PC-3 (cell line): ENCODE measurements around the gene NDUFAF8. TPM values are rescaled to one million over a fixed set of nuclear protein-coding genes. Genes with fewer than 3 reads are reported as not detected.

ENCODE experiments used
- ATAC-seq: fragments of 200-7000 bp; cut with Tn5 transposase; 2 replicates; pipeline ENCODE4 v1.9.1; 2020; ENCODE audit warnings: mild to moderate bottlenecking, moderate library complexity
- BruUV-seq: library from RNA; stranded (reverse); fragments of 400-500 nt; replicated peaks from 2 replicates; lab custom pipeline; 2021; lab: Mats Ljungman, UMichigan
- CTCF ChIA-PET: fragments of 300-600 bp; sonication (Branson Sonifier 250); formaldehyde crosslinking; loops from one replicate; lab custom pipeline; 2022; ENCODE audit warnings: antibody characterized with exemption; lab: Charles Lee
- POLR2A ChIA-PET: fragments of 300-600 bp; sonication (Branson Sonifier 250); formaldehyde crosslinking; loops from one replicate; lab custom pipeline; 2022; ENCODE audit warnings: antibody characterized with exemption; ENCODE audit not compliant: unreplicated experiment; lab: Charles Lee
- DNase-seq: peaks from one replicate; pipeline ENCODE4 v3.0.0-alpha.2; 2015
- H2AFZ ChIP-seq: fragments of 300-600 bp; sonication (generic); 2 replicates; pipeline ENCODE4 v1.6.0; 2016; ENCODE audit warnings: antibody characterized with exemption, low read length
- H3F3A ChIP-seq: fragments of 300-600 bp; sonication (generic); one replicate; pipeline ENCODE4 v1.6.0; 2017; ENCODE audit warnings: antibody characterized with exemption, low read length, control low read depth, mild to moderate bottlenecking; ENCODE audit not compliant: unreplicated experiment
- H3K27ac ChIP-seq: fragments of 300-600 bp; sonication (generic); 2 replicates; pipeline ENCODE4 v1.5.1; 2016; ENCODE audit warnings: mild to moderate bottlenecking, low read length
- H3K27me3 ChIP-seq: fragments of 300-600 bp; sonication (generic); 2 replicates; pipeline ENCODE4 v1.6.1; 2016; ENCODE audit warnings: low read length, mixed read lengths
- H3K36me3 ChIP-seq: fragments of 300-600 bp; sonication (generic); 2 replicates; pipeline ENCODE4 v1.6.1; 2016; ENCODE audit warnings: low read depth, mixed run types, low read length, mixed read lengths
- H3K4me1 ChIP-seq: fragments of 300-600 bp; sonication (generic); 2 replicates; pipeline ENCODE4 v1.5.1; 2016; ENCODE audit warnings: low read length; ENCODE audit not compliant: insufficient read depth
- H3K4me2 ChIP-seq: fragments of 300-600 bp; sonication (generic); 2 replicates; pipeline ENCODE4 v1.6.0; 2016; ENCODE audit warnings: low read length
- H3K4me3 ChIP-seq: fragments of 300-600 bp; sonication (generic); 2 replicates; pipeline ENCODE4 v1.5.1; 2016; ENCODE audit warnings: mild to moderate bottlenecking, low read length, mixed read lengths
- H3K79me2 ChIP-seq: fragments of 300-600 bp; sonication (generic); 2 replicates; pipeline ENCODE4 v1.6.1; 2017; ENCODE audit warnings: low read length, mixed read lengths
- H3K9ac ChIP-seq: fragments of 300-600 bp; sonication (generic); 2 replicates; pipeline ENCODE4 v1.6.0; 2016; ENCODE audit warnings: mild to moderate bottlenecking, low read length
- H3K9me2 ChIP-seq: fragments of 300-600 bp; sonication (generic); replicated peaks from 2 replicates; pipeline ENCODE4 v1.6.1; 2016; ENCODE audit warnings: mixed run types, low read length, mixed read lengths
- H3K9me3 ChIP-seq: fragments of 300-600 bp; sonication (generic); 2 replicates; pipeline ENCODE4 v1.6.1; 2016; ENCODE audit warnings: low read length, mixed read lengths
- H4K20me1 ChIP-seq: fragments of 300-600 bp; sonication (generic); 2 replicates; pipeline ENCODE4 v1.6.1; 2016; ENCODE audit warnings: low read length, mixed read lengths
- CTCF ChIP-seq: fragments of 300-600 bp; sonication (generic); conservative IDR thresholded peaks from 2 replicates; pipeline ENCODE4 v1.5.1; 2017; ENCODE audit warnings: antibody characterized with exemption, low read depth, mild to moderate bottlenecking, low read length
- EZH2 ChIP-seq: fragments of 300-600 bp; sonication (generic); IDR thresholded peaks from one replicate; pipeline ENCODE4 v1.6.1; 2017; ENCODE audit warnings: antibody characterized with exemption, mild to moderate bottlenecking, low read length; ENCODE audit not compliant: unreplicated experiment
- EZH2phosphoT487 ChIP-seq: fragments of 300-600 bp; sonication (generic); IDR thresholded peaks from 2 replicates; pipeline ENCODE4 v1.6.1; 2018; ENCODE audit warnings: mild to moderate bottlenecking, antibody characterized with exemption, low read length, borderline replicate concordance
- intact Hi-C: fragments of 100-400 bp; cut with micrococcal nuclease; formaldehyde crosslinking; loops from 2 replicates; pipeline ENCODE4 v1.9.0; 2023
- total RNA-seq: library from RNA; depleted of rRNA; stranded (reverse); fragments of >200 nt; gene quantifications from 2 replicates; pipeline ENCODE4 v1.2.3, GENCODE V29; 2014

NDUFAF8 gene
- total RNA-seq, 1 experiment from 2014 or later = 125 TPM

- CTCF ChIA-PET = no interaction called here
- peaks cover 5% of the 10 kb centered on the region; the same call in 1 of the 2 replicates for H3K36me3 ChIP-seq
- H3K27ac ChIP-seq = no peak overlapping the region
- H2AFZ ChIP-seq = no peak overlapping the region
- no peaks in the 10 kb centered on the region for H3K9me2 ChIP-seq
- no peaks in the 10 kb centered on the region for H4K20me1 ChIP-seq
- no peaks in the 10 kb centered on the region for H3K9me3 ChIP-seq
- peaks cover 76% of the 10 kb centered on the region for H3K79me2 ChIP-seq
- no peaks in the 10 kb centered on the region for H3K4me1 ChIP-seq
- intact Hi-C loops = no loop called here
- H3K9ac ChIP-seq = no peak overlapping the region
- POLR2A ChIA-PET = no interaction called here
- H3K27me3 ChIP-seq = no peaks in the 10 kb centered on the region
- no peak overlapping the region for H3K4me3 ChIP-seq
- H3F3A ChIP-seq = no peaks in the 10 kb centered on the region
- no TSS peak for BruUV-seq
- H3K4me2 ChIP-seq = no peak overlapping the region
- TF ChIP-seq CTCF (no peak), EZH2phosphoT487 (no peak), EZH2 (no peak)
- ATAC-seq (no peak), DNase-seq (no peak)
Measured at GRCh38 chr17:81287741-81288430, 48.8 kb downstream of the NDUFAF8 start.

GRCh38 chr17:81288715-81289114 is 49.6 kb downstream of the NDUFAF8 start:
- H3K9me2 ChIP-seq = no peaks in the 10 kb centered on the region
- intact Hi-C loops = no loop called here
- peaks cover 5% of the 10 kb centered on the region; the same call in 1 of the 2 replicates for H3K4me1 ChIP-seq
- no peaks in the 10 kb centered on the region for H3F3A ChIP-seq
- ChIA-PET POLR2A (no interaction called here), CTCF (no interaction called here)
- TF ChIP-seq EZH2 (no peak), EZH2phosphoT487 (no peak)
- H4K20me1 ChIP-seq = no peaks in the 10 kb centered on the region
- H3K9me3 ChIP-seq = no peaks in the 10 kb centered on the region
- DNase-seq = no peak
- no peak overlapping the region for H2AFZ ChIP-seq
- peaks cover 84% of the 10 kb centered on the region for H3K79me2 ChIP-seq
- H3K4me3 ChIP-seq = no peak overlapping the region
- peaks cover 5% of the 10 kb centered on the region; the same call in 1 of the 2 replicates for H3K36me3 ChIP-seq
- H3K27ac ChIP-seq = no peak overlapping the region
- no peak overlapping the region for H3K9ac ChIP-seq
- no peak overlapping the region for H3K4me2 ChIP-seq
- no TSS peak for BruUV-seq
- H3K27me3 ChIP-seq = no peaks in the 10 kb centered on the region
- no peak for ATAC-seq

GRCh38 chr17:81289627-81290026 is 50.5 kb downstream of the NDUFAF8 start:
- TF ChIP-seq CTCF = no peak
- no peak for TF ChIP-seq EZH2phosphoT487
- TF ChIP-seq EZH2 = no peak
- no peaks in the 10 kb centered on the region for H3K9me3 ChIP-seq
- intact Hi-C loops = no loop called here
- BruUV-seq = no TSS peak
- no peak for ATAC-seq
- no peaks in the 10 kb centered on the region for H4K20me1 ChIP-seq
- no peak overlapping the region for H3K4me3 ChIP-seq
- no peaks in the 10 kb centered on the region for H3K9me2 ChIP-seq
- no peak overlapping the region for H2AFZ ChIP-seq
- ChIA-PET CTCF (no interaction called here), POLR2A (no interaction called here)
- H3K27me3 ChIP-seq = no peaks in the 10 kb centered on the region
- peaks cover 93% of the 10 kb centered on the region for H3K79me2 ChIP-seq
- DNase-seq = no peak
- no peak overlapping the region for H3K4me2 ChIP-seq
- no peak overlapping the region for H3K9ac ChIP-seq
- H3K27ac ChIP-seq = no peak overlapping the region
- peaks cover 7% of the 10 kb centered on the region; the same call in 1 of the 2 replicates for H3K4me1 ChIP-seq
- no peaks in the 10 kb centered on the region for H3F3A ChIP-seq
- peaks cover 5% of the 10 kb centered on the region; the same call in 1 of the 2 replicates for H3K36me3 ChIP-seq
